GM18951 (cell line): ENCODE data around the gene MACO1.

Experiments used
- POLR2A ChIP-seq: IDR thresholded peaks from 4 replicates; pipeline ENCODE4 v1.6.1; 2011; ENCODE audit warnings: mild to moderate bottlenecking; ENCODE audit not compliant: insufficient read length, insufficient read depth; ENCODE audit errors: extremely low read depth
- in situ Hi-C: fragments of 300-500 bp; cut with MboI; formaldehyde crosslinking; loops from one replicate; pipeline ENCODE4 v1.12.0; 2022; ENCODE audit warnings: low sequenced_read_pairs, mixed read lengths, inconsistent platforms; ENCODE audit not compliant: unreplicated experiment

The MACO1 gene

DNA sequence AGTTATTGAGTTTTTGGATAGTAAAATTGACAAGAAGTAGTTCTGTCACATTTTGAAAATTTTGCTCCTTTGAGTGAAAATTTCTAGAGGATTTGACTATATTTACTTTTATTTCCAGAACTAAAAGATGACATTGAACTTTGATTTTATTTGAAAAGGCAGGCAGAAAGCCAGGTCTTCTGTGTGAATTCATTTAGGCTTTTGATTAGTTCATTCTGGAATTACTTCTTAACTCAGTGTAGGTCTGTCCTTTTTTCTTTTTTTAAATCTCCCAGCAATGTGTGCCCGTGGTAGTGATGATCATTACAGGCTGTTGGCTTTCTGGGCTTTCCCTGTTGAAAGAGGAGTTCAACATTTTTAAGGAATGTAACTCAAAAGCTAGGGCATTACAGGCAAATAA, 53.8 kb downstream of the MACO1 start:
- no peak for TF ChIP-seq POLR2A
- in situ Hi-C loops, result no loop called here

DNA sequence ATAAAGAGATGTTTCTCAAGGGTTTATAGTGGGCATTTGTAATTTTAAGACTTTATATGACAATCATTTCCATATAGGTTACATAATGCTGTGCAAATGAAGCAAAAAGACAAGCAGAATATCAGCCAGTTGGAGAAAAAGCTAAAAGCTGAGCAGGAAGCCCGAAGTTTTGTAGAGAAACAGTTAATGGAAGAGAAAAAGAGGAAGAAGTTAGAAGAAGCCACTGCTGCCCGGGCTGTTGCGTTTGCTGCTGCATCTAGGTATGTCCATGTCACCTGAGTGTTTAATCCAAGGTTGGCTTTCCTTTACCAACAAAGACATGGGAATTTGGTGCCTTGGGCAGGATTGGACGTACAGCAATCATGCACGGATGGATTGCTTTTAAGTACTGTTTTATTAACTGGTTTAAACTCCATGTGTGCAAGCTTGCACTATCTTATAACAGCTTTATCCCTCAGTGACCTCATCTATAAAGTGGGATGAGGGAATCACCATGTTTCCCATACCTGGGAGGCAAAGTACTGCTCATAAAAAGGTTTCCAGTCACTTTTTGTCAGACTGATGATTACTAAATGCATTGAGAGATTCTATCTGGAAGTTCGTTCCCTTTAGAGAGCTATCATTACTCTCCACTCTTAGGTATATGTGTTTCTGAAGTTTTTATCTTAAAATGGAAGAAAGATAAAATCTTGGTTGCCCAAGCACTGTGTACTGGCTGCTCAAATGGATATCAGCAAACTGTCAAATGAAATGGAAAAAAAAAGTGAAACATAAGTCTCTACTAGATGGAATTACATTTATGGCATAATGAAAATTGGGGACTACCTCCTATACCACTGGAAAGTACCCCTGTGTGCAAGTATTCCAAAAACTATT, 55.1 kb downstream of the MACO1 start:
- no peak for TF ChIP-seq POLR2A
- in situ Hi-C loops, result no loop called here

DNA sequence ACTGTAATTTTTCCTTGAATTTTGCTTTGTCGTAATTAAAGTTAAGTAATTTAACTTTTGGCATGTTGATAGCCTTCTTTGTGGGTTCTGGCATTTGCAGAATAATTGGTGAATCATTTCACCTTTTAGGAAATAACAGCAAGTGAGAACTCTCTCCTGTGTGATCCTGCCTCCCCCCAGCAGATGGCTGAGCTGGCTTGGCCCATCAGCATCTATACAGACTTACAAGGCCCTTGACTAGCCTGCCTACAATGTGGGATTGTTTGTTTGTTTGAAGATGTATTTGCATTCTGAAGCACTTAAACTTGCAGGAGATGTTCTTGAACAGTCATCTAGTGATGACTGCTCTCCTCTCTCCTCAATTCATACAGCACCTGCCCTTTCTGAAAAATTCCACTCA, 55.9 kb downstream of the MACO1 start:
- TF ChIP-seq POLR2A, result no peak
- in situ Hi-C loops, result no loop called here

DNA sequence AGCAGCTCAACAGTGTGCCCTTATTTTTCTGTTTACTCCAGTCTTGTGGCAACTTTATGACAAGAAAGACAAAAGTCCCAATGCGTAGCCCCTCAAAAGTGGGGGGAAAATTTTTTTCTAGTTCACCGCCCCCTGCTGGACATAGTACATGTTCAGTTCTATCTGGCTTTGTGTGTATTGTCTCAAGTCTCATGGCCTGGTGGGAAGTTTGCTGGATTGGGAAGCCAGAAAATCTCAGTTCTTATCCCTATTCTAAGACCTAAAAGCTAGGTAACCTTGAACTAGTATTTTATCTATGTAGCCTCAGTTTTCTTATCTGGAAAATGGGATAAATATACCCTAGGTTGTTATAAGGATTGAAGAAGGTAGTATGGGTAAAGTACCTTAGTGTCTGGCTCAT, 56.9 kb downstream of the MACO1 start:
- no peak for TF ChIP-seq POLR2A
- in situ Hi-C loops, result no loop called here

DNA sequence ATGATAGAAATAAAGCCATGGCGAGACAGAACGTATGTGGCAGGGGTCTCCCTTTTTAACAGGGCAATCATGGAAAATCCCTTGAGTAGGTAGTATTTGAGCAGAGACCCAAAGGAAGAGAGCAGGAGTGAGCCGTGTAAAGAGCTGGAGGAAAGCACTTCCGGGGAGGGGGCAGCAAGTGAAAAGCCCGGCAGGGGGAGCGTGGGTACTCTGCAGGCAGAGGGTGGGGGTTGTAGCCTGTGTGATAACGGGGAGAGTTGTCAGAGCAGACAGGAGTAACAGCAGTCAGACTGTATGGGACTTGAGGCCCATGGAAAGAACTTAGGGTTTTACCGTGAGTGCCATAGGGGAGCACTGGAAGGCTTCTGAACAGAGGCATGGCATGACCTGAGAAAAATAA, 61.6 kb downstream of the MACO1 start:
- TF ChIP-seq POLR2A, result no peak
- in situ Hi-C loops, result no loop called here

DNA sequence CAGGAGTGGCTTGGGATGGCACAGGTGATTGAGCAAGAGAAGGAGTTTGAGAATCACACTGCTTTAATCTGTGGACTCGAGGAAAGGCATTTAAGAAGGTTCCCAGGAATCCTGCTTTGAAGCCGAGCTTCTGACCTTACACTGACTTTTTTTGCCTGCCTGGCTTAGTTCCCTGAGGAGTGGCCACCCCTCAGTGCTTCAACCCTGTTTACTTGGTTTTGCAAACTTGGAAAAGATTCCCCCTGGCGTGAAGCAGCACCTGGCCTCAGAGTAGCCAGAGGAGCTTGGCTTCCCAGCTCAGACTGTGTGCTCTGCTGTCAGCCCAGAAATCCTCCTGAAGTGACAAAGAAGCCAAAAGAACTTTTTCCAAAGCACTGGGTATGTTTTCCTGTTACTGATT, 64.3 kb downstream of the MACO1 start:
- TF ChIP-seq POLR2A, result no peak
- in situ Hi-C loops, result no loop called here

DNA sequence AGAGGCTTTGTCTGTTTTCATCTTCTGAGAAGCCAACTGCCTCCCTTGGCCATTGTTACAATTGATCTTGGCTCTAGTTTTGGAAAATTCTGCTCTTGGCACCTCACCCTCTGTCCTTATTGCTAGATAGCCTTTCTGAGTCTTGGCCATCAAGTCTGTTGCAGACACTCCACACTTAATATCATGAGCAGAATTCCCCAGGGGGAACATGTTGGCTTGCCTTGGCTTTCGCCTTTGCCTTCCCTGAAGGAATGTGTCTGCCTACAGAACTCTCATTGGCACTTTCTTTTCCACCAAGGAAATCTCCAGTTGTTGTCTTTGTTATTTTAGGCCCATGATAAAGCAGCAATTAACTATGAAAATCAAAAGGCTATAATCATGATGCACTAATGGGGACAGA, 70.0 kb downstream of the MACO1 start:
- in situ Hi-C loops, result no loop called here

DNA sequence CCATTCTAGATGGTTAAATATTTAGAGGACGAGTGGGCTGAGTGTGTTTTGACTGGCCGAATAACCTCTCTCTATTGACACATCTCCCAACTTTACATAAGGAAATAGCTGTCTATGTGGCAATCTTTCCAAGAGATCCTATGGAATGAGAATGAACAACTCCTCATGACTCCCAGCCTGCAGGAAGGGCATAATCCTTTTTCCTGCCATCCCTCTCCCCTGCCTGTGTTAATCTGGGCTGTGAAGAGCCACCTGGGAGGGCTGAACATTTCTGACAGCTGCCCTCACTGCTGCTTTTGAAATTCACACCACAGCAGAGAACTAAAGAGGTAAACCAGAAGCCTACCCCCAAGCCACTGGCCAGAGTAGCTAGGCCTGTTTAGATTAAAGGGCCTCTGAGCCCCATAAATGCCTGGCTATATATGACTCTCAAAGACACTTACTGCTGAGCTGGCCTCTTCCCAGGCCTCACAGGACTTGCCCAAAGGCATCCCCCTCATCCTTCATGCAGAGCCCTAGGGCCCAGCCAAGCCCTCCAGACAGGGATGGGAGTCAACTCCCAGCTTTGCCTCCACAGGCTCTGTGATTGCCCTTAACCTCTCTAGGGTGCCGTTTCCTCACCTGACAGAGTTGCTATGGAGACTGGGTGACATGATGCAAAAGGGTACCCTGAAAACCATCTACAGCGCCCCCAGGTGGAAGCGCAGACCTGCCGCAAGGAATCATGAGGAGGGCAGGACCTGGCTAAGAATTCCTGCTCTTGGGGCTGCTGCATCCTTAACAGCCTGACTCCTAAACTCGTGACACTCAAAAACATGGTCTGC, 70.8 kb downstream of the MACO1 start:
- TF ChIP-seq POLR2A, result no peak
- in situ Hi-C loops, result no loop called here

More for the DNA sequence above, 70.0 kb downstream of the MACO1 start:
- TF ChIP-seq POLR2A, result no peak

DNA sequence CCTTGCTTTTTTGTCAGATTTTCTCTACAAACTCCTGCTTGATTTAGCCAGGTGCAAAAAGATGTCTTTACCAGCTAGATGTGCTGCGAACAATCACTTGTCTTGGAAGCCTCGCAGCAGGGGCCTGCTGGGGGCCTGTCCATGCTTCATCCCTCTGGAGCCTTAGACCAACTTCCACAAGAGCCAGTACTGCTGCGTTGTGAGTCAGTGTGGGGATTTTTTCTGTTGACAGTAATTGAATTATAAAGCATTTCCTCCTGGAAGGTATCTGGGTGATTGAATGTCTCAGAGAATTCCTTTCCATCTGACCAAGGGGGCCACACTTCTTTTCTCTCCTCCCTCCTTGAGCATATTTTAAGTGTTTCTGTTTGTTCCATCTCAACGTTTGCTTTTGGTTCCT, 72.3 kb downstream of the MACO1 start:
- in situ Hi-C loops, result no loop called here
- TF ChIP-seq POLR2A, result no peak

DNA sequence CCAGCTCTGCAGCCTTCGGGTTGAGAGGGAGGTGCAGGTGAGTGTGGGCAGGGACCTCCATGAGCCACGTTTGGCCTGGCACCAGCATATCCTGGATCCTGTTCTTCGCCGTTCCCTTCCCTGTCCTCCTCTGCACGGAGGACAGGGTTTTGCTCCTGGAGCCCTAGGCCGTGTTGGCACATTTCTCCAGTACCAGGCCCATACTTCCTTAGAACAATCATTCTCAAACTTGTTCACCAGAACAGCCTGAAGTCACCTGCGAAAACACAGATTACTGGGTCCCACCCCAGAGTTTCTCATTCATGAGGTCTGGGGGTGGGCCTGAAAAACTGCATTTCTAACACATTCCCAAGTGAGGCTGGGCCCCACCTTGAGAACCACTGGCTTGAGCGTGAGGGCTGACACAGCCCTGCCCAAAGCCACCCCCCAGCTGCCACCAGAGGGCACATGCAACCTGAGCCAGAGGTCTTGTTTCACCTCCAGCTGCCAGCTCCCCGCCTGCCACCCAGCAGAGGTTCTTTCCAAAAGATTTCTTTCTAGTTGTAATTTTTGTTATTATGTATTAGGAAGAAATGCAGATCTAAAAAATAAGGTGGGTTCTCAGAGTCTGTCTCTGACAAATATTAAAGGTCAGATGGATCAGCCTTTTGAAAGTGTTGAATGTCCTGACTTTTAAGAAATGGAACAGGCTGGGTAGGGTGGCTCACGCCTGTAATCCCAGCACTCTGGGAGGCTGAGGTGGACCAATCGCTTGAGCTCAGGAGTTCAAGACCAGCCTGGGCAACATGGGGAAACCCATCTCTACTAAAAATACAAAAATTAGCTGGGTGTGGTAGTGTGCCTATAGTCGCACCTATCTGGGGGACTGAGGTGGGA, 73.1 kb downstream of the MACO1 start:
- in situ Hi-C loops, result no loop called here

DNA sequence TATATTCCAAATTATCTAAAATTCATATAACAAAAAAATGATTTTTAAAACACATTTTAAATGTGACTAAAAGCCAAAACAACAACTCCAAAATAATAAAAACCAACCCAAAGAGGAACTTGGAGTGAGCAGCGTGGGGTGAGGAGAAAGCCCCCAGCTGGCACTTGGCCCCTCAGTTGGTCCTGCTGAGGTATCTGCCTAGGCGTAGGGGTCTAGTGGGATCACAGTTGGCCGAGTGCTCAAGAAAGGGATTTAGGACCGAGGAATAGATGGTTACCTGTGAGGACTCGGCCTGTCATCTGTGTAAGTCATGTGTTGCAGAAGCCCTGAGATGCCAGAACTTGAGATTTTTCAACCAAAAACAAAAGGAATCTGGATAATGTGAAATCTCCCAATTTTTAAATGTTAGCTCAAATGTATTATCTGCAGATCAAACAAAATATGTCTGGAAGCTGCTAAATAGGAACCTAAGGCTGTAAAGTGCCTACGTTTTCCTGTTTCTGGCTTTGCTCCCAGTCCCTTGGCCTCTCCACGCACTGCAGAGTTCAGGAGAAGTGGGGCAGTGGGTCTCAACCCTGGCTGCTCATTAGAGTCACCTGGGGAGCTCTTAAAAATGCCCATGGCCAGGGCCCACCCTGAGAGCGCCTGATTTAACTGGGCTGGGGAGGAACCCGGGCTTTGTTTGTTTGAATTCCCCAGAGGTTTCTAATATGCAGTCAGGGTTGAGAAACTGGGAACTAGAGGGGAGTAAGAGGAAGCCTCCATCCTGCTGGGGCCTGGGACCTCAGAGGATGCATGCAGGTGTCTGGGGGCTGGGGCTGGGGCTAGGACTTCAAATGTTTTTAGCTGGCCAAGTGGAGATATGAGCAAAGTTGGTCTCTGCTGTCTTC, 74.3 kb downstream of the MACO1 start:
- no peak for TF ChIP-seq POLR2A
- in situ Hi-C loops, result no loop called here

More for the DNA sequence above, 73.1 kb downstream of the MACO1 start:
- TF ChIP-seq POLR2A, result no peak
